ENCODE results near the gene PEX12.
"Not testable (repeated sequence)": the region's sequence is repeated elsewhere in the genome, so short reads cannot be mapped to it uniquely, and the experiment has no call there.

PEX12 gene

DNA sequence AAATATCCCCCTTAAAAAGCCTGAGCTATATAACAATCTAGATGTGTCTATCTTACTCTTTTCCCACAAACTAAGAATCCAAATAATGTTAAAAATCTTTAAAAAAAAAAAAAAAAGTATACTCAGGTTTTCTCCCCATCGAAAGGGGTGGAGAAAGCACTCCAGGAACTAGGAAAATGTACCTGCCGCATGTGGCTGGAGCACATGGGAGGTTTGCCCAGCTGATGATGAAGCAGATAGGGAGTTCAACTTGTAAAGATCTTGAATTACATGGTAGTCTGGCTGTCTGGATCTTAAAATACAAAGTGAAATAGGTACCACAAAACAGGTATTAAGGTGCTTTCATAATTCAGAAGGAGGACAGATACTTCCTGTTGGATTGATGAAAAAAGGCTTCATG is 9.0 kb downstream of the PEX12 start:
- TF ChIP-seq TAF1 (IDR thresholded peaks at IDR 0.05; ENCODE audit: borderline replicate concordance, low read depth, low read length) (no peak), POLR2A (IDR thresholded peaks at IDR 0.05; ENCODE audit: low read depth, low read length) (no peak), POLR2AphosphoS5 (IDR thresholded peaks at IDR 0.05; ENCODE audit: low read depth, low read length) (no peak)
- no peak for FAIRE-seq
- DNase-seq (ENCODE audit: insufficient read length) = no peak

DNA sequence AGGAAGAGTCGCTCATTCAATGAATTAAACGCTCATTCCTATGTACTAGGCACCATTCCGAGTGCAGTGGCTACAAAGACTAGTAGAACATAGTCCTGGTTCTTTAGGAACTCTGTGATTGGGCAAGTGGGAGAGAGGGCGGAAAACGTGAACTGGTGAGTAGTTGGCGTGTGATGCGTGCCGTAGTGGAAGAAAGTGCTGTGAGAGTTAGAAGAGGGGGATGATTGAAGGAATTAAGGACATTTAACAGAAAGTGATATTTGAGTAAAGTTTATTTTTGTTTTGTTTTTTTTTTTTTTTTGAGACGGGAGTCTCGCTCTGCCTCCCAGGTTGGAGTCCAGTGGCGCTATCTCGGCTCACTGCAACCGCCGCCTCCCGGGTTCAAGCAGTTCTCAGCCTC is 9.8 kb downstream of the PEX12 start:
- DNase-seq (ENCODE audit: insufficient read length) = peak; percentile 19
- no peak for FAIRE-seq

DNA sequence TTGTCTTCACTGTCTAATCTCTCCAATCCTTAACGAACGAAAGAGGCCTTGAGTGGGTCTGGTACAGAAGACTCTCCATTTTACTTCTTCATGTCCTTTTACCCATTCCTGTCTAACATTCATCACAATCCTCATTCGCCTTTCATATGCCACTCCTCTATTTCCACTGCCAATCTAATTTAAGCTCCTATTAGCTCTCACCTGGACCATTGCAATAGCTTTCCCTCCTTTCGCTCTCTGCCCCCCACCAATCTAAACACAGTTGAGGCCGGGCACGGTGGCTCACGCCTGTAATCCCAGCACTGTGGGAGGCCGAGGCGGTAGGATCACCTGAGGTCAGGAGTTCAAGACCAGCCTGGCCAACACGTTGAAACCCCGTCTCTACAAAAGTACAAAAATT is 11.4 kb downstream of the PEX12 start:
- FAIRE-seq (no peak), DNase-seq (ENCODE audit: insufficient read length) (no peak)
- TF ChIP-seq POLR2A (IDR thresholded peaks at IDR 0.05; ENCODE audit: low read depth, low read length) (no peak), TAF1 (IDR thresholded peaks at IDR 0.05; ENCODE audit: borderline replicate concordance, low read depth, low read length) (no peak), POLR2AphosphoS5 (IDR thresholded peaks at IDR 0.05; ENCODE audit: low read depth, low read length) (no peak)

More for the DNA sequence above, 9.8 kb downstream of the PEX12 start:
- TF ChIP-seq POLR2A (IDR thresholded peaks at IDR 0.05; ENCODE audit: low read depth, low read length) (no peak), TAF1 (IDR thresholded peaks at IDR 0.05; ENCODE audit: borderline replicate concordance, low read depth, low read length) (no peak), POLR2AphosphoS5 (IDR thresholded peaks at IDR 0.05; ENCODE audit: low read depth, low read length) (no peak)

DNA sequence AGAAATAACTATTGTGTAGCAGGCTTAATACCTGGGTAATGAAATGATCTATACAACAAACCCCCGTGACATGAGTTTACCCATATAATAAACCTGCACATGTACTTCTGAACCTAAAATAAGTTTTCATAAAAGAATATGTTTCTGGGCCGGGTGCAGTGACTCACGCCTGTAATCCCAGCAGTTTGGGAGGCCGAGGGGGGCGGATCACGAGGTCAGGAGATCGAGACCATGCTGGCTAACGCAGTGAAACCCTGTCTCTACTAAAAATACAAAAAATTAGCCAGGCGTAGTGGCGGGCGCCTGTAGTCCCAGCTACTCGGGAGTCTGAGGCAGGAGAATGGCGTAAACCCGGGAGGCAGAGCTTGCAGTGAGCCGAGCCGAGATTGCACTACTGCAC is 15.2 kb downstream of the PEX12 start:
- DNase-seq (ENCODE audit: insufficient read length); FAIRE-seq: not testable (repeated sequence)

DNA sequence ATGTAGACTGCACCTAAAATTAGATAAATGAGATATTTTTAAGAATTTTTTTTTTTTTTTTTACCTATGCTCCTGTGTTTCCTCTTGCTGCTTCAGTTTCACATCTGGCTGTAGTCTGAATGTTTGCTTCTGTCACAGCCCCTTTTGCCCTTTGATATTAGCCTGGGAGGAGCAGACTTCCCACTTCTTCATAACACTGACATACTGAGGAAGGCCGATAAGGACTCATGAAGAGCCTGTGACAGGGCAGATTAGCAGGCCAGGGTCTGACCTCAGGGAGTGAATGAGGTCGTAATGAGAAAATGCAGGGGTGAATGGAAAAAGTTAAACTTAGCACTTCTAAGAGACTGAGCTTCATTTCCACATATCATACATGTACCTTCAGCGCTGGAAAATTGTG is 17.7 kb downstream of the PEX12 start, which contains the start of gene SLFN14:
SLFN14 (minus strand) TSS at position 117 of the 400 bp plus-strand sequence. CDS start 2,757 bp downstream, outside the sequence.
- no peak for DNase-seq (ENCODE audit: insufficient read length)
- no peak for TF ChIP-seq TAF1 (IDR thresholded peaks at IDR 0.05; ENCODE audit: borderline replicate concordance, low read depth, low read length)
- TF ChIP-seq POLR2A (IDR thresholded peaks at IDR 0.05; ENCODE audit: low read depth, low read length) = no peak
- TF ChIP-seq POLR2AphosphoS5 (IDR thresholded peaks at IDR 0.05; ENCODE audit: low read depth, low read length) = no peak
- no peak for FAIRE-seq

DNA sequence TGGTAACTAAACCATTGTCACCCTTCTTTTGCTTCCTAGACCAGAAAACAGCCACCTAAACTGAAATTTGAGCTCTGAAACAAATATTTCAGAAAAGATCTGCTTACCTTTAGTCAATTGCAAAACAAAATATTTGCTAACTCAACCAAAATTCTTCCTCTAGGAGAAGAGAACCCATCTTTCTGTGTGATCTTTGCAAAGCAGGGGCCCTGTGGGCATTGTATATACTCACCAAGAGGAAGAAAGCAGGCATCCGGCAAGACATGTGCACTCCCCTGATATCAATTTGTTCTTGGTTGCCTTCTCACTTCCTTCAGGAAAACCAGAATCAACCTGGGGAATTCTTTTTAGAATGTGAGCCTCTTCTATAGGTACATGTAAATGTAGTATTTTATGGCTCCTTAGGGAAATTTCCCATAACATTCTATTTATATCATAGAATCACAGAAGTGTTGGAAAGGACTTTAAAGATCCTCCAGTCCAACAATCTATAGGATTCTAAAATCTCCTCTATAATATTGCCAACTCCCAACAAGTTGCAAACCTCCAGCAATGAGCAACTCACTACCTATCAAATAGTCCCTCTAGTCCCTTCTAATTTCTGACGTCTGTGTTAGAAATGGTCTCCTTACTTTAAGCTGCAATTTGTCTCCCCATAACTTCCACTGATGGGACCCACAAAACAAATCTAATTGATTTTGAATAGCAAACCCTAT is 18.7 kb downstream of the PEX12 start:
- no peak for DNase-seq (ENCODE audit: insufficient read length)
- no peak for TF ChIP-seq POLR2A (IDR thresholded peaks at IDR 0.05; ENCODE audit: low read depth, low read length)
- no peak for TF ChIP-seq POLR2AphosphoS5 (IDR thresholded peaks at IDR 0.05; ENCODE audit: low read depth, low read length)
- TF ChIP-seq TAF1 (IDR thresholded peaks at IDR 0.05; ENCODE audit: borderline replicate concordance, low read depth, low read length) = no peak
- no peak for FAIRE-seq

DNA sequence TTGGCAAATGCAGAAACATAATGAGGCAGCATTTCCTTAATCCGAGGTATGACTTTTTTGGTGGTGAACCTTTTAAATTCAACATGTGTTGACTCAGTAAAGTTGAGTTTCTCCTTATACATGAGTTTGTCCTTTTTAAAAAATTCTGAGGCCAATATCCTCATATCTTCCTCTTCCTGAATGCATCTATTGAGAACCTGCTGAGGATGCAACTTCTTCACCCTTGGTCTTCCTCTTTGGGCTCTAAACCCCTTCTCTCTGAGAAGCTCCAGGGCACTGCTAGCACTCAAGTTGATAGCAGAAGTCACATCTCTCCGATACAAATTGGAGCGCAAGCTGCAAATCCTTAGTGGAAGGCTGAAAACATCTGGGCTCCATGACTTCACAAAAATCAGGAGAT is 21.0 kb downstream of the PEX12 start:
- no peak for FAIRE-seq
- no peak for TF ChIP-seq POLR2AphosphoS5 (IDR thresholded peaks at IDR 0.05; ENCODE audit: low read depth, low read length)
- TF ChIP-seq TAF1 (IDR thresholded peaks at IDR 0.05; ENCODE audit: borderline replicate concordance, low read depth, low read length) = no peak
- TF ChIP-seq POLR2A (IDR thresholded peaks at IDR 0.05; ENCODE audit: low read depth, low read length) = no peak
- no peak for DNase-seq (ENCODE audit: insufficient read length)

DNA sequence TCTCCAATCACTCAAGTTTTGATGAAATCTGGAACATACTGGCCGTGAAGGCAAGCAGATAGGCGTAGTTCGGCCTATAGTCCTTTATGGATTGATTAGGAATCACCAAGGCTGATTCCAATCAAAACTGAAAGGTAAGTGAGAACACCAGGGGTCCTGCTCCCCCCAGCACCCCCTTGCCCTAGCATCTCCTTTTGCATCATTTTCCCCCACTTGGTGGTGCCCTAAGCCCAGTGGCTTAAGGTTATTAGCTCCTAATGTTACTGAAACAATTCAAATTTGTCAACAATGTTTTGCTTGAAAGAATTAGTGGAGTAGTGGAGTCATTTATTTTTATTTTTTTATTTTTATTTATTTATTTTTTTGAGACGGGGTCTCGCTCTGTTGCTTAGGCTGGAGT is 22.7 kb downstream of the PEX12 start:
- no peak for TF ChIP-seq POLR2A (IDR thresholded peaks at IDR 0.05; ENCODE audit: low read depth, low read length)
- no peak for TF ChIP-seq POLR2AphosphoS5 (IDR thresholded peaks at IDR 0.05; ENCODE audit: low read depth, low read length)
- FAIRE-seq (no peak), DNase-seq (ENCODE audit: insufficient read length) (no peak)

DNA sequence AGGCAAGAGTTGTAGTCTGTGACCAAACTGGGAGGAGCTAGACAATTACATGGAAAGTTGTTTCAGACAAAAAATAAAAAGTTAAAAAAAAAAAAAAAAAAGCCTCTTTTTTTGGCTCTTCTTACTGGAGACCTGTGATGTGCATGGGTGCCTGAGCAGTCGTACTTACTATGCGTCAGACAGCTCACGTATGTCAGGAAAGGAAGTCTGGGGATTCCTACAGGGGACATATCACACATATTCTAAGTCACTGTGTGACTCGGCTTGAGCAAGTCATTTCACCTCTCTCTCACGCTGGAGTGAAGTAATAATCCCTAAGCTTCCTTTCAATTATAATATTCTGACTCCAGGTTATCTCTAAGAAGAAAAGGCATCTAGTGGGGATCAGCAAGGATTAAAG is 23.7 kb downstream of the PEX12 start:
- DNase-seq (ENCODE audit: insufficient read length) (no peak), FAIRE-seq (no peak)
- no peak for TF ChIP-seq TAF1 (IDR thresholded peaks at IDR 0.05; ENCODE audit: borderline replicate concordance, low read depth, low read length)
- TF ChIP-seq POLR2AphosphoS5 (IDR thresholded peaks at IDR 0.05; ENCODE audit: low read depth, low read length) = no peak
- TF ChIP-seq POLR2A (IDR thresholded peaks at IDR 0.05; ENCODE audit: low read depth, low read length) = no peak

DNA sequence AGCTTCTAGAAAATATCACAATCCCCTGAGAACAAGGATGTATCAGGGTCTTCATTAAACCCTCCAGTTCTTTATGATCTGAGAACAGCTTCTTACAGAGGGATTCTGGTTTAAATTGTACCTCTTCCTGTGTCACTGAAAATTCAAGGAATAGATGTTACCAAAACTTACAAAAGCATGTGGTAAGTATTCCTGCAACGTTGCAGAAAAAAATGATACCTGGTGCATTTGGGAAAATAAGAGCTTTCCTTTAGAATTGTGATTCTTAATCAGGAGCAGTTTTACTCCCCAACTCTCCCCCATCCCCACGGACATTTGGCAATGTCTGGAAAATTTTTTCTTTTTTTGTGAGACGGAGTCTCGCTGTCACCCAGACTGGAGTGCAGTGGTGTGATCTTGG is 25.1 kb downstream of the PEX12 start:
- FAIRE-seq (no peak), DNase-seq (ENCODE audit: insufficient read length) (no peak)
- no peak for TF ChIP-seq POLR2A (IDR thresholded peaks at IDR 0.05; ENCODE audit: low read depth, low read length)
- TF ChIP-seq TAF1 (IDR thresholded peaks at IDR 0.05; ENCODE audit: borderline replicate concordance, low read depth, low read length) = no peak
- no peak for TF ChIP-seq POLR2AphosphoS5 (IDR thresholded peaks at IDR 0.05; ENCODE audit: low read depth, low read length)

DNA sequence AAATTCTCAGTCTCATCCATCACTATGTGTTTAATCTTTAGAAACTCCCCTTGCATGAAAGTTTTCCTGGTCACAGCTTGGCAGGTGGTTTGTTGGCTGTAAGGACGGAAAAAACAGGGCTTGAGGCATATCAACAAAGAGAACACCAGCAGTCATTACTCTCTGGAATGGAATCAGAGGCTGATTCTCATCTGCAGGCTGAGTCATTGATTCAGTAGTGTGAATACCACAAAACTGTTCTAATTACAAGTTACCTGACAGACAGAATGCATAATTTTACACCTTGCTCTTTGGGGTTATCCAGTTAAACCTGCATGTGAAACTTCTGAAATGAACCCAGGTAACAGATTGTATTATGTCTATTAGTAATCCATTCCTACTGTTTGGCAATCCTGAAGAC is 29.4 kb downstream of the PEX12 start:
- FAIRE-seq = no peak
- TF ChIP-seq TAF1 (IDR thresholded peaks at IDR 0.05; ENCODE audit: borderline replicate concordance, low read depth, low read length) = no peak
- no peak for TF ChIP-seq POLR2A (IDR thresholded peaks at IDR 0.05; ENCODE audit: low read depth, low read length)
- TF ChIP-seq POLR2AphosphoS5 (IDR thresholded peaks at IDR 0.05; ENCODE audit: low read depth, low read length) = no peak
- no peak for DNase-seq (ENCODE audit: insufficient read length)

DNA sequence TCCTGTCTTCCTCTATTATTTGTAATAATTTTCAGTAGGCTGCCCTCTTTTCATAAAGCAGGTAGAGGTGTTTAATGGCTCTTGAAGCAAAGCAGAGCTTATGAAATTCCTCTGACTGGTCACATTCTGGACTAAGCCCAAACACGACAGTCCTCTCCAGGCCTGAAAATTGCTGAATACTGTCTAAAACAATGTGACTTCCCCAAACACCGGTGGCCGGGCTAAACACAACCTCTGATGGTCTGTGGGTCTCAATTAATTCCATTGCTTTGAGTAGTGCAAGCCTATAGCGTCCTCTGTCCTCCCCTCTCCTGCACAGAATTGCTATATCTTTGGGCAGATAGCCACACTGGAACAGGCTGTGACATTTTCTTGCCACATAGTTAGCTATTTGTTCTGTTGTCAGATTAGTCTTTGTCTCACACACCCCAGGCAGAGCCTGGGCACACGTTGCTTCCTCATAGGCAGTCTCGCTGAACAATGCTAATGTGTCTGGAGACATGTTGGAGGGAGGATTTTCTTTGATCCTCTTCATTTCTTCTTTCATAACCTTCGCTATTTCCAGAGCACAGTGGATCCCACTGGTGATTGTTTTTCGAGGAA is 30.1 kb downstream of the PEX12 start:
- no peak for FAIRE-seq
- TF ChIP-seq TAF1 (IDR thresholded peaks at IDR 0.05; ENCODE audit: borderline replicate concordance, low read depth, low read length) = no peak
- DNase-seq (ENCODE audit: insufficient read length) = no peak
